SHP77 treated with DMSO at 0.1 percent for 48 hours (cell line): ENCODE data around the gene SKAP1.

Experiments used
- DNase-seq: peaks from one replicate; lab custom pipeline; 2025; lab: John Stamatoyannopoulos, UW

SKAP1 gene

DNA sequence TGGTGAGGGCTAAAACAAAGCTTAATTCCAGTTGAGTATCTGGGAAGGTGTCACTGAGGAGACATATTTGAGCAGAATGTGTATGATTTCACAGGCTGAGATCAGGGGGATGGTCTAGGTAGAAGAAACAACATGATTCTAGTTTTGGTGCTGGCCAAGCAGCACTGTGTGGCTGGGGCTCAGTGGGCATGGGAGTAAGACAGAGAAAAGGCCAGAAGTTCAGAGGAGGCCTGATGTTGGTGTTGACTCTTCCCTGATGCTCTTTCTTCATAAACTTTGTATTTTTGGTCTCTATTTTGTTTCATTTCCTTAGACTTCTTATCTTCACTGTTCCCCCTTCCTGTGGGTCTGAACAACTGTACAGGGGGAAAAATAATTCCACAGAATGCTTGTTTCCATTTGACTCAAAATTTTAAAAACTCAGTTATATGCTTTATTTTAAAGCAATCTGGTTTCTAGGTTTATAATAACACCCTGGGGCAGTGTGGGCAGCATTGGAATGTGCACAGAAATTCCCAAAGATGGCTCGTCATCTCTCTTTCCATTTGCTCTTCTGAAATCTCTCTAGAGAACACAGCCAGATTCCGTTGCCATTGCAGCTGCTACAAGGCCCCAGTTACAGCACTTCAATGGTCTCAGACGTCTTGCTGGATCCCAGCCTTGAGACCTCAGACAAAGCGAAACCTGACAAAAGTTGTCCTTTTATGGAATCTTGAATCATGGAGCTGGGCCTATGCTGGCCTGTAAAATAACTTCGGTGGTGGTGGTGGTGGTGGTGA, 254.1 kb downstream of the SKAP1 start:
- no peak for DNase-seq

DNA sequence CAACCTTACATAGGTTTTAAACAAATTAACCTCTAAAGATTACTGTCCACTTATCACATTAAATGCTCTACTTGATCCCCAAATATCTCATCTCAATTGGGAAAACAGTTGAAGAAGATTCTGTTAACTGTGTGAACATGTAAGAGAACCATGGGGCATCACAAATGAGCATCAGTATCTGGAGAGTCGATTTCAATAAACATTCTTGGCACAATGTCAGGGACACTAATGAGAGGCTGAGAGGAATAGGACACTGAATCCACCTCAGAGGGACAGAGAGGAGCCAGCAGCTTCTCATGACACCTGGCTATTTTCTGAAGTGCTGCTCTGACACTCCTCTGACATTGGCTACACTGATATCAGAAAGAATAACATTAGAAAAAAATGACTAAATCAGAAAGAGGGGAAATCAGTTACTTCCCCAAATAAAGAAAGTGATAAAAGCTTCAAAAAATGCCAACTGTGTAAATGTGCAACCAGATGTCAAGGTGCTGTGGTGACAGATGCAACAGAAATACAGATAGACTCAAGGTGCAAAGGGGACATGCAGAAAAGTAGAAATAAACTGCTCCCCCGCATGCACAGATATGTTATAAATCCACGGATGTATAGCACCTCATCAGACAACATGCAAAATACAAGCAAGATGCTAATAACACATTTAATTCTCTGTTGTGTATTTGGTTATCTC, 255.0 kb downstream of the SKAP1 start:
- DNase-seq, result peak; percentile 73

DNA sequence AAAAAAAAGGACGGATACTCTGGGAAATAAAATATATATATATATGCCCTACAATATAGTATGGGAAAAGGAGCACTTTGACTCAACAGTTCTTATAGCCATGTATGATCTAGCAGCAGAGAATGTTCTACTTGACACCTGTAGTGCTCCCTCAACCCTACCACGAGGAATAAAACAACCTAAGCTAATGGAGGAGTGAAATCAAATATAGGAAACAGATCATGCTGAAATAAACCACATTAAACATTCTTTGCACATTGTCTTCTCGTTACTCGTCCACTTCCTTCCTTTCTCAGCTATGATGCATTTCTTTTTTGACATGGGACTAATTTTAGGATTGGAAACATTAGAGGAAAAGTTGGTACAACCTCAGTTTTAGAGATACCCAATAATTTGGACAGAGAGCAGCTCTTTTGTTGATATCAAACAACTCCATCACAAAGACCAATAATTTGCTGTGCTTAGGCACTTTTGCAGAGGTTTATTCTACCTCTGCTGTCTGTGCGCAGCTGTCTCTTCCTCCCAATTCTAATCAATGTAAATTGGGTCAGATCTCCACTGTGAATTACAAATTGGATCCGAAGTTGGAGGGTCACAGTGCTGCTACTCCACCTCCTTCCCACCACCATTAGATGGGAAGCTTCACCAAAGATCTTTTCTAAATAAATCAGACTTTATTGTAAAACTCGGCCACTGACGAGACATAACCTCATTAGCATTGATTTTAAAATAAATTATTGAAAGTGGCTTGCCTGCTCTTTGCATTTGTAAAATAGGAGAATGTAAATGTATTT, 256.6 kb downstream of the SKAP1 start:
- DNase-seq, result no peak

- DNase-seq, result no peak
Measured at GRCh38 chr17:48169926-48170325, 260.1 kb downstream of the SKAP1 start.

DNA sequence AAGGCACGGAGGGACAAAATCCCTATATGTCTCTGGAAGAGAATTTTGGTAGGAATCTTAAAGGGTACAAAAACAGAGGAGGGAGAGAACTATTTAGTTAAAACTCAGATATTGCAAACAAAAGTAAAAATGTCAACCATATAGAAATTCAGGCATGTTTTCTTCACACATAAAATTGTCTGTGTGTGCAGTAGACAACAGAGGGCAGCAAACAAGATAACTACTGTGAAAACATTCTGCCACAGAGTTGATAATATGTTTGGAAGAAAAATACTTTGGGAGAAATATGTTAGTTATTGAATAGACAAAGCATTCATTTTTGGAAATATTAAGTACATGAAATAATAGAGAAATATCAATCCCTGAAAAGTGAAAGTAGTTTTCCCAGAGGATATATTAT, 266.2 kb downstream of the SKAP1 start:
- no peak for DNase-seq

DNA sequence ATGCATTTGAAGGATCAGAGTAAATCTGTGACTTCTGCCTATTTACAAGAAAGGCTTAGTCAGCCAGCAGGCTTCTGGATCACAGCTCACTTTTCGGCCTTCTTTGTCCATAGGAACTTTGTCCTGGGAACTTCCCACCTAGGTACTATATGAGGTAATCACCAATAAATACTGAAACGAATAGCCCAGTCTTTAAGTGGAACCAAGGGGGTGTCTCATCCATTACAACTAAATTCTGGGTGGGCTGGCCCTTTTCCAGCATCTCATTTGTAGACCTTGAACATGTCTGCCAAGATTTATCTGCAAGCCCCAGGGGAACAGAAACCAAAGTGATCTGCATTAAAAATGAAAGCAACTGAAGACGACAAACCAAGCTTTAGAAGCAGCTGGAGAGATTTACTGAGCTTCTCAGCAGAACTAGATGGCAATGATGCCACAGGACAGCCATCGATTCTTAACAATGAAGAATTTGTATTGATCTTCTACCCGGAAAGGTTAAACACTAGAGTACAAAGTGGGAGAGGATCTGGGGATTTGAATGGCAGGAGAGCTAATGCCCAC, 267.0 kb downstream of the SKAP1 start:
- no peak for DNase-seq

- DNase-seq, result no peak
Measured at GRCh38 chr17:48162306-48162934, 267.6 kb downstream of the SKAP1 start.

DNA sequence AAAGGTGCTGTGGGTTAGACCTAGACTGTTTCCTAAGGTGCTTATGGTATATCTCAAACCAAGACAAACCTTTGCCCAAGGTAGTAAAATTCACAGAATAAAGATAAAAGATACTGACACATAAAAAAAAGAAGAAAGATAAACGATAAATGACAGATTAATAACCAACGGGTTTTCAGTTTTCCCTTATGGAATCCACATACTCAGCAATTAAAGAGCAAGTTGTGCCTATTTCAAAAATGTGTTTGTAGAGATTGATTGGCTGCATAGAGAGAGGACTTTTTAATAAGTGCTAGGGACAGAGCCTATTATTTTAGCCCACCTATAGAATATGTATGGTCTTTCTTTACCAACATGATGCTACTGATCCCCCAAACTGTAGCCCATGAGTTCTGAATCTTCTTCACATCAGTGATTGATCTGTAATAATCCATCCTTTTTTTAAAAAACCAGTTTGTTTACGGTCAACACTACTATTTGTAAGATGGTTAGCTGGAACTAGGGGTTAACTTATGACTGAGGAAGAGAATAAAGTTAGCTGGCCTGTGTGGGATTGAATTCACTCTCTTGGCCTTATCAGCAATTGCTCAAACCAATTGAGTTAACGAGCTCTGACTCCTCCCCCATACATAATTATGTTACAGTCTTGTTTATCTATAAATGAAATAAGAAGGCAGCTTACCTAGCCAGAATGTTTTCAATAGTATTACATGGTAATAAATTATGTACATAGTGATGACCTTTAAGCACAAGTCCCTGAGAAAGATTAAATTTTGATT, 268.7 kb downstream of the SKAP1 start:
- no peak for DNase-seq

GRCh38 chr17:48160177-48161081, 269.6 kb downstream of the SKAP1 start:
- DNase-seq, result peak; percentile 98

- DNase-seq, result no peak
Measured at GRCh38 chr17:48159232-48159631, 270.8 kb downstream of the SKAP1 start.

GRCh38 chr17:48155889-48156611, 274.0 kb downstream of the SKAP1 start:
- peak; percentile 43 for DNase-seq

DNA sequence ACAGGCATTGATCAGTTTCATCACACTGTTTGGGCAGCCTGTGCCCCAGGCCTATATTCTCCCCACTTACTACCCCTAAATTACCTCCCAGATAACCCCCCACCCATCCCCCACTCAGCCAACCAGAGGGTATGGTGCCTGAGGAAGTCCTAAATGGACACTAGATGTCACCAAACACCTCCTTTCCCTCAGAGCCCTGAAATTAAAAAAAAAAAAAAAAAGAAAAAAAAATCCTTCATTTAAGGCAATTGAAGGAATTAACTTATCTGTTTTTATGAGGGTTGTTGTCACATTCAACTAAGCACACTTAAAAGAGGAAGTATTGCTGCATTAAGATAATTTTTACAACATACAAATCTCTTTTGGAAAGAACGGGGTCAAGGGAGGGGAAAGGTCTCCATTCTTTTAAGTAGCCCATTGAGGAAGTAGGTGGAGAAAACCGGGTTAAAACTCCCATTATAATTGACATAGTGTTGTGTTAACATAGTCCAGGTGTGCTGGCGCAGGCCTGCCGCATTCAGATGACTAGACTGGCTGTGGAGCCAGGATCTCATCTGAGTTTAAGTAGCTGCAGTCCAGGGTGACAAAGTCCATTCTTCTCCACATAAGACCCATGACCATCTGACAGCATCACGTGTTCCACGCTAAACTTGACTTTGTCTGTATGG, 276.2 kb downstream of the SKAP1 start:
- DNase-seq, result peak; percentile 86

GRCh38 chr17:48152289-48152688, 277.7 kb downstream of the SKAP1 start:
- no peak for DNase-seq

GRCh38 chr17:48151220-48151619, 278.8 kb downstream of the SKAP1 start:
- DNase-seq, result no peak

- DNase-seq, result no peak
Measured at GRCh38 chr17:48150597-48151001, 279.4 kb downstream of the SKAP1 start.

GRCh38 chr17:48149787-48150463, 280.1 kb downstream of the SKAP1 start:
- no peak for DNase-seq

DNA sequence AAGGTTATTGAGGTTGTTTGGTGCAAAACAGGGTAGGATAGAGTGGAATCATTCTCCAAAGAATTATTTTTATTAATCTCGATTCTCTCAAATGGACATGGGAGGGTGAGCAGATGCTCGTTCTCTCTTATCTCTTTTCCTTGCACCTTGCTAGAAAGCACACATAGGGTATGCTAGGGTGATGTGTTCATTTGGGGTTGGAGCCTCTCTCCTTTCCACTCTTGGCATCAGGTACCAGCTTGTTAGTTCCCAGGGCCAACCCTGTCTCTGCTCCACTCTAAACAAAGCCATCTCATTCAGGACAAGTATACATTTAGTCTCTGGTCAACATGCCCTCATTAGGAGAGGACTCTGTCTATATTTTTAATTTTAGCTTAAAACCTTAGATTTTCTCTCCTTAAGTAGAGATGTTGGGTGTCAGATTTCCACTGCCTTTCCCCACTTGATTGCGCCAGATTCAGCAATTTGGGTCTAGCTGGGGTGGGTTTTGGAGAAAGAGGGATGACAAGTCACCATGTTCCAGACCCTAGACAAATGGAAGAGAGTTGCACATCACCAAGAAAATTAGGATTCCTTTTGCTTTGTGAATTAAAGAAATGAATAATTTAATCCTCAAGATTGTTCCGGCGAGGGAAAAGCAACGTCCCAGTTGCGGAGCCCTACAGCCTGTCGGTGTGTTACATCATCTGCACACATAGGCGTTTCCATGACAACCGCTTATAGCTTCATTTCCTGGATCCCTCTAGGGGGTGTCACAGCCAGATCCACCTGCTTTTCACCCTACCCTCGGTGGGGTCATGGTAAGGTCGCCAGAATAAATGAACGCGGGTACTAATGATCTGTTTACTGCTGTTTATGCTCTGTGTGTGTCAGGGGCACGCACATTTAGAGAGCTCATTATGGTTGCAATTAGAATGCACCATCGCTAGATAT, 280.9 kb downstream of the SKAP1 start:
- peak; percentile 54 for DNase-seq
